HG03565 (cell line): Measurements from ENCODE around the gene FNDC3B.

ENCODE experiments used
- ATAC-seq: cut with Tn5 transposase; IDR thresholded peaks from one replicate; pipeline ENCODE4 v1.9.1; 2021; ENCODE audit warnings: mild to moderate bottlenecking, moderate library complexity; ENCODE audit not compliant: unreplicated experiment

The FNDC3B gene

GRCh38 chr3:172111163-172111562 lies 71.8 kb downstream of the FNDC3B start:
- ATAC-seq: no peak

- ATAC-seq: no peak
Measured at GRCh38 chr3:172112078-172112733, 72.8 kb downstream of the FNDC3B start.

- ATAC-seq: no peak
Measured at GRCh38 chr3:172112734-172113120, 73.3 kb downstream of the FNDC3B start.

GRCh38 chr3:172113710-172114109 lies 74.3 kb downstream of the FNDC3B start:
- no peak for ATAC-seq

GRCh38 chr3:172115059-172115458 lies 75.7 kb downstream of the FNDC3B start:
- ATAC-seq: no peak

GRCh38 chr3:172115787-172116186 lies 76.4 kb downstream of the FNDC3B start:
- no peak for ATAC-seq

GRCh38 chr3:172118019-172118418 lies 78.6 kb downstream of the FNDC3B start:
- no peak for ATAC-seq

GRCh38 chr3:172119266-172119969 lies 80.0 kb downstream of the FNDC3B start:
- no peak for ATAC-seq

- no peak for ATAC-seq
Measured at GRCh38 chr3:172120912-172121311, 81.5 kb downstream of the FNDC3B start.

- no peak for ATAC-seq
Measured at GRCh38 chr3:172121981-172122380, 82.6 kb downstream of the FNDC3B start.

GRCh38 chr3:172124271-172124670 lies 84.9 kb downstream of the FNDC3B start:
- no peak for ATAC-seq

GRCh38 chr3:172125053-172125452 lies 85.7 kb downstream of the FNDC3B start:
- ATAC-seq: no peak

- no peak for ATAC-seq
Measured at GRCh38 chr3:172125963-172126457, 86.6 kb downstream of the FNDC3B start.

- no peak for ATAC-seq
Measured at GRCh38 chr3:172126741-172127140, 87.4 kb downstream of the FNDC3B start.

GRCh38 chr3:172127141-172127540 lies 87.8 kb downstream of the FNDC3B start:
- ATAC-seq: no peak

GRCh38 chr3:172127929-172128580 lies 88.7 kb downstream of the FNDC3B start:
- ATAC-seq: no peak

GRCh38 chr3:172128858-172129257 lies 89.5 kb downstream of the FNDC3B start:
- ATAC-seq: no peak

GRCh38 chr3:172129498-172129849 lies 90.1 kb downstream of the FNDC3B start:
- ATAC-seq: no peak

- no peak for ATAC-seq
Measured at GRCh38 chr3:172129850-172130716, 90.7 kb downstream of the FNDC3B start.

GRCh38 chr3:172130717-172131050 lies 91.3 kb downstream of the FNDC3B start:
- ATAC-seq: no peak

GRCh38 chr3:172131746-172132145 lies 92.4 kb downstream of the FNDC3B start:
- ATAC-seq: no peak
